ENCODE results near the gene PLGRKT. TPM values are rescaled to one million over a fixed set of nuclear protein-coding genes. Genes with fewer than 3 reads are reported as not detected.
"Not testable (repeated sequence)": the region's sequence is repeated elsewhere in the genome, so short reads cannot be mapped to it uniquely, and the experiment has no call there.

PLGRKT gene
- total RNA-seq, 1 donor from 2014 or later, result 13.9 TPM

GRCh38 chr9:5326187-5326586 is 111.5 kb downstream of the PLGRKT start:
- Mint-ChIP-seq H3K9me3 (ENCODE audit: unreplicated experiment) (no peaks in the 10 kb centered on the region), H3K36me3 (ENCODE audit: unreplicated experiment) (no peaks in the 10 kb centered on the region), H3K4me1 (ENCODE audit: unreplicated experiment) (no peaks in the 10 kb centered on the region), H3K27ac (ENCODE audit: unreplicated experiment) (no peak overlapping the region), H3K4me3 (ENCODE audit: unreplicated experiment) (no peak overlapping the region), H3K27me3 (ENCODE audit: unreplicated experiment) (peaks cover 61% of the 10 kb centered on the region)
- DNase-seq (ENCODE audit: extremely low spot score, unreplicated experiment), result no peak
- no peak for TF ChIP-seq CTCF (IDR thresholded peaks at IDR 0.05)

GRCh38 chr9:5321601-5322000 is 116.1 kb downstream of the PLGRKT start:
- DNase-seq (ENCODE audit: extremely low spot score, unreplicated experiment); H3K27ac Mint-ChIP-seq (ENCODE audit: unreplicated experiment); H3K36me3 Mint-ChIP-seq (ENCODE audit: unreplicated experiment); H3K4me1 Mint-ChIP-seq (ENCODE audit: unreplicated experiment); H3K4me3 Mint-ChIP-seq (ENCODE audit: unreplicated experiment); H3K9me3 Mint-ChIP-seq (ENCODE audit: unreplicated experiment): not testable (repeated sequence)
- peaks cover 60% of the 10 kb centered on the region for H3K27me3 Mint-ChIP-seq (ENCODE audit: unreplicated experiment)

- Mint-ChIP-seq H3K4me3 (ENCODE audit: unreplicated experiment) (no peak overlapping the region), H3K27ac (ENCODE audit: unreplicated experiment) (no peak overlapping the region), H3K4me1 (ENCODE audit: unreplicated experiment) (no peaks in the 10 kb centered on the region), H3K9me3 (ENCODE audit: unreplicated experiment) (no peaks in the 10 kb centered on the region), H3K36me3 (ENCODE audit: unreplicated experiment) (no peaks in the 10 kb centered on the region), H3K27me3 (ENCODE audit: unreplicated experiment) (peaks cover 54% of the 10 kb centered on the region)
- TF ChIP-seq CTCF (IDR thresholded peaks at IDR 0.05), result peak; percentile 25
- no peak for DNase-seq (ENCODE audit: extremely low spot score, unreplicated experiment)
These were observed 116.7 kb downstream of the PLGRKT start for GRCh38 chr9:5321058-5321457.

- not testable (repeated sequence) for H3K4me1 Mint-ChIP-seq (ENCODE audit: unreplicated experiment); H3K36me3 Mint-ChIP-seq (ENCODE audit: unreplicated experiment)
These were observed 121.3 kb downstream of the PLGRKT start for GRCh38 chr9:5316406-5316805.

GRCh38 chr9:5315187-5315923 is 122.4 kb downstream of the PLGRKT start:
- H3K27ac Mint-ChIP-seq (ENCODE audit: unreplicated experiment), result no peak overlapping the region
- peaks cover 13% of the 10 kb centered on the region for H3K9me3 Mint-ChIP-seq (ENCODE audit: unreplicated experiment)
- no peak for DNase-seq (ENCODE audit: extremely low spot score, unreplicated experiment)
- no peak overlapping the region for H3K4me3 Mint-ChIP-seq (ENCODE audit: unreplicated experiment)
- H3K36me3 Mint-ChIP-seq (ENCODE audit: unreplicated experiment), result peaks cover 3% of the 10 kb centered on the region
- no peaks in the 10 kb centered on the region for H3K4me1 Mint-ChIP-seq (ENCODE audit: unreplicated experiment)
- no peak for TF ChIP-seq CTCF (IDR thresholded peaks at IDR 0.05)
- peaks cover 47% of the 10 kb centered on the region for H3K27me3 Mint-ChIP-seq (ENCODE audit: unreplicated experiment)

More at GRCh38 chr9:5316406-5316805, 121.3 kb downstream of the PLGRKT start:
- not testable (repeated sequence) for H3K27ac Mint-ChIP-seq (ENCODE audit: unreplicated experiment); H3K4me3 Mint-ChIP-seq (ENCODE audit: unreplicated experiment); DNase-seq (ENCODE audit: extremely low spot score, unreplicated experiment)
- H3K9me3 Mint-ChIP-seq (ENCODE audit: unreplicated experiment), result peaks cover 13% of the 10 kb centered on the region
- peaks cover 41% of the 10 kb centered on the region for H3K27me3 Mint-ChIP-seq (ENCODE audit: unreplicated experiment)

- Mint-ChIP-seq H3K36me3 (ENCODE audit: unreplicated experiment) (peaks cover 3% of the 10 kb centered on the region), H3K27ac (ENCODE audit: unreplicated experiment) (no peak overlapping the region), H3K4me1 (ENCODE audit: unreplicated experiment) (no peaks in the 10 kb centered on the region), H3K27me3 (ENCODE audit: unreplicated experiment) (peaks cover 58% of the 10 kb centered on the region), H3K4me3 (ENCODE audit: unreplicated experiment) (no peak overlapping the region), H3K9me3 (ENCODE audit: unreplicated experiment) (peaks cover 12% of the 10 kb centered on the region)
- no peak for DNase-seq (ENCODE audit: extremely low spot score, unreplicated experiment)
- no peak for TF ChIP-seq CTCF (IDR thresholded peaks at IDR 0.05)
These were observed 126.9 kb downstream of the PLGRKT start for GRCh38 chr9:5310851-5311250.

Other genes with a start within 250 kb of the PLGRKT start
- not detected in 2 replicates for gene INSL4, start 206.5 kb downstream of the PLGRKT start, total RNA-seq
- gene RLN2, start 133.2 kb downstream of the PLGRKT start, total RNA-seq, result not detected in 2 replicates
- gene RLN1, start 98.0 kb downstream of the PLGRKT start, total RNA-seq, result not detected in 2 replicates
- 0.31 and 0.43 TPM in 2 replicates for gene CD274, start 12.6 kb upstream of the PLGRKT start, total RNA-seq
- gene PDCD1LG2, start 72.6 kb upstream of the PLGRKT start, total RNA-seq, result 1.7 TPM in 2 replicates
- gene RIC1, start 191.2 kb upstream of the PLGRKT start, total RNA-seq, result 52.4 and 54.7 TPM in 2 replicates